Spleen (tissue), 11 donors: ENCODE results near the gene MED12L. TPM values are rescaled to one million over a fixed set of nuclear protein-coding genes. Genes with fewer than 3 reads are reported as not detected.

Experiments
- DNase-seq: peaks from one replicate; pipeline ENCODE4 v3.0.0-alpha.2; 2020
- H3K27ac ChIP-seq, 8 donors: fragments of 200-600 bp; sonication (generic) in 7 of 8; 1 replicate in 4 of 8; 2 replicates in 4 of 8; pipeline versions ENCODE4 v1.5.0 to v1.8.0; 2016 to 2021; ENCODE audit warnings: inconsistent platforms in 4 of 8, mild to moderate bottlenecking in 4 of 8, moderate library complexity in 1 of 8
- H3K27me3 ChIP-seq, 7 donors: fragments of 200-600 bp; sonication (generic) in 6 of 7; replicated peaks in 1 of 7; 1 replicate in 4 of 7; 2 replicates in 3 of 7; pipeline versions ENCODE4 v1.5.0 to v1.8.0; 2016 to 2021; ENCODE audit warnings: inconsistent platforms in 3 of 7, mild to moderate bottlenecking in 1 of 7
- H3K36me3 ChIP-seq, 6 donors: fragments of 200-600 bp; sonication (generic) in 5 of 6; 1 replicate in 4 of 6; 2 replicates in 2 of 6; pipeline versions ENCODE4 v1.5.0 to v1.8.0; 2016 to 2021; ENCODE audit warnings: inconsistent platforms in 2 of 6
- H3K4me1 ChIP-seq, 6 donors: fragments of 200-600 bp; sonication (generic) in 5 of 6; 1 replicate in 3 of 6; 2 replicates in 3 of 6; pipeline versions ENCODE4 v1.5.0 to v1.8.0; 2016 to 2021; ENCODE audit warnings: inconsistent platforms in 3 of 6
- H3K4me3 ChIP-seq, 8 donors: fragments of 200-600 bp; sonication (generic) in 7 of 8; 1 replicate in 4 of 8; 2 replicates in 4 of 8; pipeline versions ENCODE4 v1.5.0 to v1.8.0; 2016 to 2021; ENCODE audit warnings: inconsistent platforms in 4 of 8, mild to moderate bottlenecking in 4 of 8, moderate library complexity in 2 of 8
- H3K9me3 ChIP-seq, 8 donors: fragments of 200-600 bp; sonication (generic) in 7 of 8; 1 replicate in 4 of 8; 2 replicates in 4 of 8; pipeline versions ENCODE4 v1.5.0 to v1.8.0; 2016 to 2021; ENCODE audit warnings: inconsistent platforms in 4 of 8
- CTCF ChIP-seq, 11 experiments: fragments of 200-600 bp in 7 of 11; fragments of 450-650 bp in 4 of 11; sonication (generic) in 4 of 11; IDR thresholded peaks in 8 of 11; conservative IDR thresholded peaks in 3 of 11; 1 replicate in 7 of 11; 2 replicates in 4 of 11; pipeline versions ENCODE4 v1.4.0 to v1.8.0; 2016 to 2021; ENCODE audit warnings: antibody characterized with exemption in 11 of 11, inconsistent platforms in 4 of 11, mild to moderate bottlenecking in 1 of 11
- POLR2A ChIP-seq, 3 donors: fragments of 450-650 bp; IDR thresholded peaks; one replicate each; pipeline ENCODE4 v1.5.1; 2017; ENCODE audit warnings: antibody characterized with exemption in 3 of 3, mild to moderate bottlenecking in 1 of 3
- POLR2AphosphoS5 ChIP-seq, 3 donors: sonication (generic); formaldehyde crosslinking; IDR thresholded peaks; one replicate each; pipeline ENCODE4 v1.5.1; 2017; ENCODE audit warnings: antibody characterized with exemption in 3 of 3
- WGBS, 5 donors: extraction: QIAGEN DNeasy Blood & Tissue Kit in 3 of 5; methylation state at CpG; one replicate each; pipeline versions ENCODE4 v1.1.5 to v1.1.7; 2013 to 2018; 5-methylcytosine and 5-hydroxymethylcytosine counted together
- intact Hi-C: fragments of 100-400 bp; cut with DNase I; formaldehyde crosslinking; loops from one replicate; pipeline ENCODE4 v1.15.0; 2023; ENCODE audit warnings: low total_unique reads
- polyA plus RNA-seq, 3 donors: library from polyadenylated mRNA; stranded (reverse); fragments of 200-250 nt; gene quantifications; one replicate each; pipeline ENCODE4 v1.2.1, GENCODE V29; 2013
- total RNA-seq, 7 donors: library from RNA; depleted of rRNA in 3 of 7; stranded (reverse); fragments of >200 nt in 3 of 7; fragmentation: NEBNext Ultra II Directional in 4 of 7; extraction: Animal tissue kit (Norgen Biotek cat#: 25700) in 4 of 7; gene quantifications; one replicate each; pipeline versions ENCODE4 v1.1.0 to v1.2.1, GENCODE V29; 2016 to 2021
- donor health status: healthy with polysubstance abuse.
- donor health status: DM: no; HTN: no; CAD: no; lungs with moderate emphysema.
- donor health status: DM: no; HTN: no; CAD: no.
- donor health status: Bipolar disorder and iron deficiency.
- donor health status: healthy.
- donor health status: DM: no; HTN: no; CAD: no.
- donor health status: DM: yes; HTN: yes; CAD: no.

MED12L gene
- total and polyA plus RNA-seq, 10 donors, result 0.02 to 4.5 (median 1.5) TPM

GRCh38 chr3:151393146-151393830 lies 307.8 kb downstream of the MED12L start:
- Histone ChIP-seq H3K4me3 (no peak overlapping the region), H3K4me1 (peaks cover 0 to 31% (median 3%) of the 10 kb centered on the region in 6 donors), H3K36me3 (no peaks in the 10 kb centered on the region), H3K27ac (no peak overlapping the region), H3K9me3 (no peaks in the 10 kb centered on the region), H3K27me3 (no peaks in the 10 kb centered on the region)
- intact Hi-C loops, result no loop called here
- TF ChIP-seq POLR2A (IDR thresholded peaks at IDR 0.05) (no peak), CTCF (IDR thresholded peaks at IDR 0.05 in 8 of 11, conservative IDR thresholded peaks at IDR 0.05 in 3 of 11) (no peak), POLR2AphosphoS5 (IDR thresholded peaks at IDR 0.05) (no peak)
- DNase-seq, result no peak
- WGBS, 5 donors, result 43 to 74% (median 64%) methylated on average over 3 of the region's 3 CpGs

DNA sequence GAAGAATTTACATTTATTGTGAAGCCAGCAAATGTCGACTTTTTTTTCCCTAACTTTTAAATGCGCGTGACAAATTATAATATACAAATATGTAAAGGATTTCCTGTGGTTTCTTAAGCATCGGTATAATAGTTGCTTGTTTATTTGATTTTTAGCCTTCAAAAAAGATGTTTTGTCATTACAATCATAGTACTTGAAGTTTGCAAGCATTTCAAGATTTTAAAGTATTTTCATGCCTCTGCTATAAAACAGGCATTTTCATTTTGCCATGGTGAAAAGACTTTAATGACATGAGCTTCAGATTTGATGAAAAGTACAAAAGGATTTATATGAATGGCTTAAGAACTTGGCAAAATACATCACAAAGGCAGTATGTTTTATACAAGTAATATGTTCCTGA lies 308.5 kb downstream of the MED12L start:
- 39 to 61% (median 50%) methylated on average over 4 of the region's 4 CpGs for WGBS, 5 donors
- no peaks in the 10 kb centered on the region for H3K9me3 ChIP-seq
- peaks cover 0 to 28% (median 1%) of the 10 kb centered on the region in 6 donors for H3K4me1 ChIP-seq
- H3K36me3 ChIP-seq, result no peaks in the 10 kb centered on the region
- TF ChIP-seq POLR2AphosphoS5 (IDR thresholded peaks at IDR 0.05) (no peak), CTCF (IDR thresholded peaks at IDR 0.05 in 8 of 11, conservative IDR thresholded peaks at IDR 0.05 in 3 of 11) (no peak)
- DNase-seq, result no peak
- intact Hi-C loops, result no loop called here
- H3K4me3 ChIP-seq, result no peak overlapping the region
- H3K27me3 ChIP-seq, result no peaks in the 10 kb centered on the region
- no peak overlapping the region for H3K27ac ChIP-seq

- 77 to 93% (median 88%) methylated on average over 8 of the region's 8 CpGs for WGBS, 5 donors
- no peak overlapping the region for H3K4me3 ChIP-seq
- peaks cover 0 to 28% (median 2%) of the 10 kb centered on the region in 6 donors for H3K4me1 ChIP-seq
- no peaks in the 10 kb centered on the region for H3K36me3 ChIP-seq
- intact Hi-C loops, result no loop called here
- H3K27me3 ChIP-seq, result no peaks in the 10 kb centered on the region
- no peak for DNase-seq
- TF ChIP-seq CTCF (IDR thresholded peaks at IDR 0.05 in 8 of 11, conservative IDR thresholded peaks at IDR 0.05 in 3 of 11), result no peak
- no peak for TF ChIP-seq POLR2A (IDR thresholded peaks at IDR 0.05)
- TF ChIP-seq POLR2AphosphoS5 (IDR thresholded peaks at IDR 0.05), result no peak
- no peaks in the 10 kb centered on the region for H3K9me3 ChIP-seq
- H3K27ac ChIP-seq, result no peak overlapping the region
Observed at GRCh38 chr3:151394611-151395010, 309.1 kb downstream of the MED12L start.

- intact Hi-C loops, result no loop called here
- TF ChIP-seq POLR2AphosphoS5 (IDR thresholded peaks at IDR 0.05), result no peak
- no peak for TF ChIP-seq POLR2A (IDR thresholded peaks at IDR 0.05)
- no peak for TF ChIP-seq CTCF (IDR thresholded peaks at IDR 0.05 in 8 of 11, conservative IDR thresholded peaks at IDR 0.05 in 3 of 11)
- 77 to 88% (median 86%) methylated on average over 3 of the region's 3 CpGs for WGBS, 5 donors
Observed at GRCh38 chr3:151395806-151396205, 310.3 kb downstream of the MED12L start.

More at GRCh38 chr3:151395806-151396205, 310.3 kb downstream of the MED12L start:
- Histone ChIP-seq H3K9me3 (no peaks in the 10 kb centered on the region), H3K4me1 (peaks cover 0 to 28% (median 2%) of the 10 kb centered on the region in 6 donors), H3K27me3 (no peaks in the 10 kb centered on the region), H3K36me3 (no peaks in the 10 kb centered on the region), H3K27ac (no peak overlapping the region), H3K4me3 (no peak overlapping the region)
- DNase-seq, result no peak
